Loucy (cell line): Measurements from ENCODE around the gene ADH1A.

ENCODE experiments used
- H2AFZ ChIP-seq: fragments of 200-600 bp; sonication (generic); 2 replicates; pipeline ENCODE4 v1.6.0; 2016; ENCODE audit warnings: antibody characterized with exemption, mild to moderate bottlenecking, low read length, moderate library complexity
- H3F3A ChIP-seq: fragments of 200-600 bp; 2 replicates; pipeline ENCODE4 v1.6.0; 2016; ENCODE audit warnings: antibody characterized with exemption, low read depth, mild to moderate bottlenecking
- H3K27me3 ChIP-seq: fragments of 200-600 bp; sonication (generic); 2 replicates; pipeline ENCODE4 v1.6.1; 2014; ENCODE audit warnings: low read length, mild to moderate bottlenecking; ENCODE audit not compliant: insufficient read depth, poor library complexity, severe bottlenecking
- H3K36me3 ChIP-seq: fragments of 200-600 bp; sonication (generic); 2 replicates; pipeline ENCODE4 v1.6.1; 2016; ENCODE audit warnings: low read length; ENCODE audit not compliant: insufficient read depth
- H3K4me1 ChIP-seq: fragments of 200-600 bp; sonication (generic); 2 replicates; pipeline ENCODE4 v1.5.1; 2014; ENCODE audit warnings: low read length, mild to moderate bottlenecking; ENCODE audit not compliant: insufficient read depth, poor library complexity, severe bottlenecking
- H3K4me2 ChIP-seq: fragments of 200-600 bp; sonication (generic); 2 replicates; pipeline ENCODE4 v1.6.0; 2014; ENCODE audit warnings: antibody characterized with exemption, low read length, low read depth, mild to moderate bottlenecking; ENCODE audit not compliant: poor library complexity, severe bottlenecking
- H3K4me3 ChIP-seq: fragments of 200-600 bp; sonication (generic); 2 replicates; pipeline ENCODE4 v1.5.1; 2014; ENCODE audit warnings: low read length, mild to moderate bottlenecking, mixed read lengths; ENCODE audit not compliant: poor library complexity, severe bottlenecking
- H3K79me2 ChIP-seq: fragments of 200-600 bp; sonication (generic); 2 replicates; pipeline ENCODE4 v1.6.1; 2014; ENCODE audit warnings: low read length; ENCODE audit not compliant: insufficient read depth
- H3K9ac ChIP-seq: fragments of 200-600 bp; sonication (generic); 2 replicates; pipeline ENCODE4 v1.6.0; 2014; ENCODE audit warnings: mild to moderate bottlenecking, low read depth, low read length, moderate library complexity; ENCODE audit not compliant: poor library complexity, severe bottlenecking
- H3K9me2 ChIP-seq: fragments of 200-600 bp; sonication (generic); replicated peaks from 2 replicates; pipeline ENCODE4 v1.6.1; 2016; ENCODE audit warnings: low read depth, low read length, mixed read lengths
- H3K9me3 ChIP-seq: fragments of 200-600 bp; sonication (generic); 2 replicates; pipeline ENCODE4 v1.6.1; 2014; ENCODE audit warnings: mild to moderate bottlenecking, antibody characterized with exemption, low read length, low read depth; ENCODE audit not compliant: insufficient read depth
- H4K20me1 ChIP-seq: fragments of 200-600 bp; sonication (generic); 2 replicates; pipeline ENCODE4 v1.6.0; 2014; ENCODE audit warnings: antibody characterized with exemption, low read length, mild to moderate bottlenecking; ENCODE audit not compliant: insufficient read depth, poor library complexity, severe bottlenecking
- CTCF ChIP-seq: fragments of 200-600 bp; sonication (generic); conservative IDR thresholded peaks from 2 replicates; pipeline ENCODE4 v1.5.1; 2014; ENCODE audit warnings: mild to moderate bottlenecking, antibody characterized with exemption, low read length
- EZH2phosphoT487 ChIP-seq: fragments of 200-600 bp; IDR thresholded peaks from 2 replicates; pipeline ENCODE4 v1.6.1; 2018; ENCODE audit warnings: antibody characterized with exemption, mild to moderate bottlenecking, moderate library complexity, borderline replicate concordance

Gene ADH1A

GRCh38 chr4:99285387-99285786 is 5.4 kb downstream of the ADH1A start:
- Histone ChIP-seq H3K79me2 (no peaks in the 10 kb centered on the region), H3K4me3 (no peak overlapping the region), H3K4me2 (no peak overlapping the region), H3K4me1 (no peaks in the 10 kb centered on the region), H3K9me2 (no peaks in the 10 kb centered on the region), H4K20me1 (no peaks in the 10 kb centered on the region), H3K9ac (no peak overlapping the region), H2AFZ (no peak overlapping the region), H3F3A (no peaks in the 10 kb centered on the region), H3K27me3 (no peaks in the 10 kb centered on the region), H3K9me3 (no peaks in the 10 kb centered on the region), H3K36me3 (no peaks in the 10 kb centered on the region)
- no peak for TF ChIP-seq CTCF
- TF ChIP-seq EZH2phosphoT487: no peak

- no peaks in the 10 kb centered on the region for H3K4me1 ChIP-seq
- no peak overlapping the region for H3K4me3 ChIP-seq
- H3K9me2 ChIP-seq: no peaks in the 10 kb centered on the region
- H3K79me2 ChIP-seq: no peaks in the 10 kb centered on the region
- no peak overlapping the region for H3K9ac ChIP-seq
- no peaks in the 10 kb centered on the region for H3F3A ChIP-seq
- H3K27me3 ChIP-seq: no peaks in the 10 kb centered on the region
- H3K9me3 ChIP-seq: no peaks in the 10 kb centered on the region
- TF ChIP-seq CTCF (no peak), EZH2phosphoT487 (no peak)
- no peaks in the 10 kb centered on the region for H4K20me1 ChIP-seq
- H3K36me3 ChIP-seq: no peaks in the 10 kb centered on the region
- H2AFZ ChIP-seq: no peak overlapping the region
- H3K4me2 ChIP-seq: no peak overlapping the region
These were observed 8.1 kb downstream of the ADH1A start for GRCh38 chr4:99282731-99283130.

- H4K20me1 ChIP-seq: no peaks in the 10 kb centered on the region
- H3K79me2 ChIP-seq: no peaks in the 10 kb centered on the region
- H3K9me3 ChIP-seq: no peaks in the 10 kb centered on the region
- H3K27me3 ChIP-seq: no peaks in the 10 kb centered on the region
- TF ChIP-seq EZH2phosphoT487: no peak
- TF ChIP-seq CTCF: no peak
- H3K4me2 ChIP-seq: no peak overlapping the region
- H3K9ac ChIP-seq: no peak overlapping the region
- no peak overlapping the region for H3K4me3 ChIP-seq
- no peaks in the 10 kb centered on the region for H3K36me3 ChIP-seq
- no peaks in the 10 kb centered on the region for H3K9me2 ChIP-seq
- H3K4me1 ChIP-seq: no peaks in the 10 kb centered on the region
- no peak overlapping the region for H2AFZ ChIP-seq
- H3F3A ChIP-seq: no peaks in the 10 kb centered on the region
These were observed 9.5 kb downstream of the ADH1A start for GRCh38 chr4:99281261-99281660.
